Activated CD4-positive, alpha-beta memory T cell treated with anti-CD3 and anti-CD28 coated beads for 36 hours (primary cell): ENCODE results near the gene ARTN. TPM values are rescaled to one million over a fixed set of nuclear protein-coding genes. Genes with fewer than 3 reads are reported as not detected.

Source experiments
- CTCF ChIA-PET: fragments of 350-600 bp; sonication (Branson Sonifier 250); formaldehyde crosslinking; loops from one replicate; lab custom pipeline; 2021; ENCODE audit warnings: antibody characterized with exemption, inconsistent platforms; lab: Charles Lee
- POLR2A ChIA-PET: fragments of 350-600 bp; sonication (Branson Sonifier 250); formaldehyde crosslinking; loops from one replicate; lab custom pipeline; 2021; ENCODE audit warnings: antibody characterized with exemption; lab: Charles Lee
- DNase-seq: peaks from one replicate; pipeline ENCODE4 v3.0.0-alpha.2; 2020
- H3K27ac Mint-ChIP-seq: one replicate; pipeline ENCODE4 v1.8.0; 2021; ENCODE audit warnings: mixed read lengths
- H3K27me3 Mint-ChIP-seq: one replicate; pipeline ENCODE4 v1.8.0; 2021; ENCODE audit warnings: mixed read lengths
- H3K36me3 Mint-ChIP-seq: one replicate; pipeline ENCODE4 v1.8.0; 2021; ENCODE audit warnings: mixed read lengths
- H3K4me1 Mint-ChIP-seq: one replicate; pipeline ENCODE4 v1.8.0; 2021; ENCODE audit warnings: low read depth, mixed read lengths
- H3K4me3 Mint-ChIP-seq: one replicate; pipeline ENCODE4 v1.8.0; 2021; ENCODE audit warnings: mild to moderate bottlenecking, mixed read lengths
- H3K9me3 Mint-ChIP-seq: one replicate; pipeline ENCODE4 v1.8.0; 2021; ENCODE audit warnings: mixed read lengths
- intact Hi-C: fragments of 100-400 bp; cut with micrococcal nuclease; formaldehyde crosslinking; loops from one replicate; pipeline ENCODE4 v1.15.1; 2023
- total RNA-seq, 2 experiments: library from RNA; stranded (reverse); gene quantifications; one replicate each; pipeline ENCODE4 v1.2.3, GENCODE V29; 2021

The ARTN gene
- total RNA-seq, 2 experiments from 2014 or later: not detected

DNA sequence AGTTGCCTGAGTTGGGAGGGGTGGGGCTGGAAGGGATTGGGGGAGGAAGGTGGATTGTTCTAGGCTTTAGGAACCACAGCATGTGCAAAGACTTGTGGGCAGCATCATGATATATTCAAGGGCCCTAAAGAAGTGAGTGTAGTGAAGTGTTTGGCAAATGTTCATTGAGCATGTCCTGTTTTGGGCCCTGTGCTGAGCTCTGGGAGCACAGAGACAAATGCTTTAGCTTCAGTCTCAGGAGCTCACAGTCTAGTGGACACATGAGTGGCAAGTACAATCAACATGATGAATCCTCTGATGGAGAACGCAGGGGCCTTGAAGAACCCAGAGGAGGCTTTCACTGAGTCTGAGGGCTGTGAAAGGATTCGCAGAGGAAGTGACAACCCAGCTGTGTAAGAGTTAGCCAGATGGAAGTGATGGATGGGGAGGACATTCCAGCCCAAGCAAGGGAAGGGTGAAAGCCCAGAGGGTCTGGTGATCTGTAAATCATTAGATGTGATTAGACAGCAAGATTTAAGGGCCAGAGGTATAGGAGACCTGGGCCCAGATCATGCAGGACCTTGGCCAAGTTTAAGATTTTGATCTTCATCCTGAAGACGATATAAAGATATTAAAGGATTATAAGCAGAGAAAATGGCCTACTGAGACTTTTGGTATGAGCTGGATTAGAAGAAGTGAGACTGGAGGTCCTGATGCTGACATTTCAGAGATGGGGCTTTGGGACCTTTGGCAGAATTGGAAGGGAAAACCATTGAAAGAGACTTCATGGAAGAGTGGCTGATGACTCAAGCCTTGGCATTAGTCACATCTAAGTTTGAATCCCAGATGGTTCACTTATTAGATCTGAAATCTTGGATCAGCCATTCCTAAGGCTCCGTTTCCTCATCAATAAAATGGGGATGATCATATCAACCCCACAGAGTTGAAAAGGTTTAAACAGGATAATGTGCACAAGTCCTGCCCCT is 17.7 kb downstream of the ARTN start:
- intact Hi-C loops: no loop called here
- no peak for DNase-seq
- ChIA-PET CTCF (interaction anchor here (1.0 to 3.2 kb wide), 4 partner anchors 16 to 188 kb away, joined by 3 to 29 read pairs (median 15); partner anchors contain the start of gene ARTN), POLR2A (interaction anchor here (2.1 kb wide), 1 partner anchor 8 kb away, joined by 5 read pairs; no protein-coding TSS in a partner anchor)
- no peaks in the 10 kb centered on the region for H3K9me3 Mint-ChIP-seq
- H3K4me3 Mint-ChIP-seq: no peak overlapping the region
- H3K4me1 Mint-ChIP-seq: peaks cover 27% of the 10 kb centered on the region
- no peak overlapping the region for H3K27ac Mint-ChIP-seq
- H3K27me3 Mint-ChIP-seq: no peaks in the 10 kb centered on the region
- peaks cover 4% of the 10 kb centered on the region for H3K36me3 Mint-ChIP-seq

DNA sequence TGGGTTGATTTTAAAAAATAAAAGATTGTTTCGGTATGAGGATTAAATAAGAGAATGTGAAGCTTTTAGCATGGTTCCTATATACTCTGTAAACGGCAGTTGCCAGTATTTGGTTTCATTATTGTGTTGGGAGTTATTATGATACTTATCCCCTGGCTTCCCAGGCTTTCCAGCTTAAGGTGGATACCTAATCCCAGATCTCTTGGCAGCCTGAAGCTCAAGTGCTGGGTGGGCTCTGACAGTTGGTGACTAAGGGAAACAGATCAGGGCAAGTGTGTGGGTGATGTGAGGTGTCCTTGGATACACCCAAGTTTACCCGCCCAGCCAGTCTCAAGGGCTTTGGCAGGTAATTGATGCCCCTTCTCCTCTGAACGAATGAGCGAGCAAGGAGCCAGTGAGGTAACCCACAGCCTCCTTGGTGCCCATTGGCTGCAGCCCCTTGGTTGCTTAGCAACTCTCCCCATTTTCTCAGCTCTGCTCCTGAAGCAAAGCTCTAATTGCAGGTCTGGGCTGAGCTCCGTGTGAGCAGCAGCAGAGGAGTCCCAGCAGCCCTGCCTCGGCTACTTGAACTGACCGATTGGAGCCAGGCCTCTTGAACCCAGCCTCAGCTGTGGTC is 19.2 kb downstream of the ARTN start:
- H3K27ac Mint-ChIP-seq: no peak overlapping the region
- ChIA-PET CTCF (interaction anchor here (2.4 kb wide), 1 partner anchor 18 kb away, joined by 12 read pairs; no protein-coding TSS in a partner anchor), POLR2A (no interaction called here)
- H3K27me3 Mint-ChIP-seq: no peaks in the 10 kb centered on the region
- intact Hi-C loops: no loop called here
- no peak for DNase-seq
- peaks cover 20% of the 10 kb centered on the region for H3K4me1 Mint-ChIP-seq
- H3K36me3 Mint-ChIP-seq: peaks cover 3% of the 10 kb centered on the region
- H3K4me3 Mint-ChIP-seq: no peak overlapping the region
- no peaks in the 10 kb centered on the region for H3K9me3 Mint-ChIP-seq

DNA sequence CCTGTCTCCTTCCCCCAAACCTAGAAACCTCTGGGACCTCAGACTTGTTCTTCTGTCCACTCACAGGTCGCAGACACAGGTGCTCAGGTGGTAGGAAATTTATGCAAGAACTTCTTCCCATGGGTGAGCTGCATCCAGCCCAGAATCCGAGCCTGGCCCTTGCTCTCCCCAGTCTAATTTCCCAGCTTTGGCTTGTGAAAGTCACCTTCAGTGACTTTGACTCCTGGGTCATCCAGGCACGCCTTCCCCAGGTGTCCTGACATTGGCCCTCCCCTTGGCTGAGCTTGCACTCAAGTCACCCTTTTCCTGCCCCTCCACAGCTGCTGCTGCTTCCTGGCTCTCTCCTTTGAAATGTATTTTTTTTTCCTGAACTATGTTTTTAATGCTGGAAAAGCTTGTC is 19.8 kb downstream of the ARTN start:
- no peaks in the 10 kb centered on the region for H3K27me3 Mint-ChIP-seq
- H3K9me3 Mint-ChIP-seq: no peaks in the 10 kb centered on the region
- ChIA-PET CTCF (interaction anchor here (2.4 kb wide), 1 partner anchor 18 kb away, joined by 12 read pairs; no protein-coding TSS in a partner anchor), POLR2A (no interaction called here)
- no peak for DNase-seq
- peaks cover 3% of the 10 kb centered on the region for H3K36me3 Mint-ChIP-seq
- H3K27ac Mint-ChIP-seq: no peak overlapping the region
- no peak overlapping the region for H3K4me3 Mint-ChIP-seq
- intact Hi-C loops: no loop called here
- H3K4me1 Mint-ChIP-seq: peaks cover 15% of the 10 kb centered on the region

- no peak overlapping the region for H3K4me3 Mint-ChIP-seq
Observed at GRCh38 chr1:43954036-43954435, 20.4 kb downstream of the ARTN start.

DNA sequence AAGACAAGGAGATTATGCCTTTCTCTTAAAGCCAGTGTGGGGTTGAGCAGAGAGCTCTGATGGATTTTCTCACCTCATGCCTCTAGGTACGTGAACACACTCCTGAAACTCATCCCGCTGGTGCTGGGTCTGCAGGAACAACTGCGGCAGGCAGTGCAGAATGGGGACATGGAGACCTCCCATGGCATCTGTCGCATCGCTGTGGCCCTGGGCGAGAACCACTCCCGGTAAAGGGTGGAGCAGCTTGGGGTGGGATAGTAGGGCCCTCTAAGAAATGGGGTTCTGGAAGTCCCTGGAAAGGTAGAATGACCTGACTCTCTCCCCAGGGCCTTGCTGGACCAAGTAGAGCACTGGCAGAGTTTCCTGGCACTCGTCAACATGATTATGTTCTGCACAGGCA is 22.6 kb downstream of the ARTN start:
- no peaks in the 10 kb centered on the region for H3K27me3 Mint-ChIP-seq
- intact Hi-C loops: no loop called here
- peaks cover 2% of the 10 kb centered on the region for H3K4me1 Mint-ChIP-seq
- POLR2A ChIA-PET: no interaction called here
- H3K9me3 Mint-ChIP-seq: no peaks in the 10 kb centered on the region
- H3K36me3 Mint-ChIP-seq: peaks cover 2% of the 10 kb centered on the region
- H3K27ac Mint-ChIP-seq: no peak overlapping the region
- no peak overlapping the region for H3K4me3 Mint-ChIP-seq
- no peak for DNase-seq
- CTCF ChIA-PET: interaction anchor here (2.7 kb wide), 1 partner anchor 22 kb away, joined by 14 read pairs; the partner anchor contains the start of gene ARTN

More at GRCh38 chr1:43954036-43954435, 20.4 kb downstream of the ARTN start:
- DNase-seq: no peak
- Mint-ChIP-seq H3K36me3 (peaks cover 3% of the 10 kb centered on the region), H3K4me1 (peaks cover 9% of the 10 kb centered on the region), H3K27me3 (no peaks in the 10 kb centered on the region), H3K9me3 (no peaks in the 10 kb centered on the region), H3K27ac (no peak overlapping the region)
- intact Hi-C loops: no loop called here
- POLR2A ChIA-PET: no interaction called here
- CTCF ChIA-PET: no interaction called here

- no peak overlapping the region for H3K27ac Mint-ChIP-seq
- H3K4me1 Mint-ChIP-seq: no peaks in the 10 kb centered on the region
- H3K36me3 Mint-ChIP-seq: peaks cover 6% of the 10 kb centered on the region
- no peak overlapping the region for H3K4me3 Mint-ChIP-seq
- no peaks in the 10 kb centered on the region for H3K27me3 Mint-ChIP-seq
- POLR2A ChIA-PET: no interaction called here
- intact Hi-C loops: no loop called here
- no peaks in the 10 kb centered on the region for H3K9me3 Mint-ChIP-seq
- DNase-seq: no peak
- CTCF ChIA-PET: interaction anchor here (1.9 to 2.7 kb wide), 2 partner anchors 23 kb away, joined by 9 to 14 read pairs; partner anchors contain the start of gene ARTN
Observed at GRCh38 chr1:43957407-43958040, 23.9 kb downstream of the ARTN start.

DNA sequence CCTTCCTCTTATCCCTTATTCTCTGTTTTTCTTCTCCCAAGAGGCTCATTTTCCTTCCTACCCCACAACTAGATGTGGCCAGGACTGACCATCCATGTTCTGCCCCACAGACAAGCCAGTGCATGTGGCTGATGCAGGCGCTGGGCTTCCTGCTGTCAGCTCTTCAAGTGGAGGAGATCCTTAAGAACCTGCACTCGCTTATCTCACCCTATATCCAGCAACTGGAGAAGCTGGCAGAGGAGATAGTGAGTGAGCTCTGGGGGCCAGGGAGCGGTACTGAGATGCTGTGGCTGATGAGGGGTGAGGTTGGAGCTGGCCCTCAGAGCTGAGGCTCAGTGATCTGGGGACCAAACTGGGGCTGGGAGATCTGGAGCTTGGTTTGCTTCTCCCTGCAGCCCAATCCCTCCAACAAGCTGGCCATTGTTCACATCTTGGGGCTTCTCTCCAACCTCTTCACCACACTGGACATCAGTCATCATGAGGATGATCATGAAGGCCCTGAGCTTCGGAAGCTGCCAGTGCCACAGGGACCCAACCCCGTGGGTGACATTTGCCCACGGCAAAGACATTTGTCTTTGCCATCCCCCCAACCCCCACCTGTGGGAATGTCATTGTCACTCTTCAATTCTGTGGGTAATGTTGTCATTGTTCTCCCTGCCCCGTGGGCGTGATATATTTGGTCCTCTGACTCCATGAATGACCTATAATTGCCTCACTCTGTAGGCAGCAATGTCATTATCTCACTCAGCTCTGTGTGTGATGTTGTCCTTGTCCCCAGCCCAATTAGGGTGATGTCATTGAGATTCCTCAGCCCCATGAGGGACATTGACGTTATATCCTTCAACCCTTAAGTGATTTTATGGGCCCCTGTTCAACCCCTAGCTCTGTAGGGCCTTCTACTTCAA is 25.0 kb downstream of the ARTN start:
- ChIA-PET CTCF (interaction anchor here (1.9 kb wide), 1 partner anchor 24 kb away, joined by 9 read pairs; no protein-coding TSS in a partner anchor), POLR2A (interaction anchor here (1.8 kb wide), 1 partner anchor 8 kb away, joined by 5 read pairs; no protein-coding TSS in a partner anchor)
- H3K27ac Mint-ChIP-seq: no peak overlapping the region
- DNase-seq: no peak
- intact Hi-C loops: no loop called here
- no peak overlapping the region for H3K4me3 Mint-ChIP-seq
- H3K36me3 Mint-ChIP-seq: peaks cover 6% of the 10 kb centered on the region
- H3K9me3 Mint-ChIP-seq: no peaks in the 10 kb centered on the region
- H3K27me3 Mint-ChIP-seq: no peaks in the 10 kb centered on the region
- no peaks in the 10 kb centered on the region for H3K4me1 Mint-ChIP-seq

- no peaks in the 10 kb centered on the region for H3K27me3 Mint-ChIP-seq
Observed at GRCh38 chr1:43960798-43961197, 27.2 kb downstream of the ARTN start.

GRCh38 chr1:43961692-43962091 is 28.1 kb downstream of the ARTN start:
- no peaks in the 10 kb centered on the region for H3K4me1 Mint-ChIP-seq
- intact Hi-C loops: no loop called here
- peaks cover 8% of the 10 kb centered on the region for H3K36me3 Mint-ChIP-seq
- no peak for DNase-seq
- H3K9me3 Mint-ChIP-seq: no peaks in the 10 kb centered on the region
- no peak overlapping the region for H3K27ac Mint-ChIP-seq
- ChIA-PET CTCF (no interaction called here), POLR2A (no interaction called here)
- H3K4me3 Mint-ChIP-seq: no peak overlapping the region
- H3K27me3 Mint-ChIP-seq: no peaks in the 10 kb centered on the region

More at GRCh38 chr1:43960798-43961197, 27.2 kb downstream of the ARTN start:
- H3K27ac Mint-ChIP-seq: no peak overlapping the region
- no peaks in the 10 kb centered on the region for H3K4me1 Mint-ChIP-seq
- no peak for DNase-seq
- ChIA-PET POLR2A (no interaction called here), CTCF (no interaction called here)
- no peak overlapping the region for H3K4me3 Mint-ChIP-seq
- H3K36me3 Mint-ChIP-seq: peaks cover 6% of the 10 kb centered on the region
- H3K9me3 Mint-ChIP-seq: no peaks in the 10 kb centered on the region
- intact Hi-C loops: no loop called here

DNA sequence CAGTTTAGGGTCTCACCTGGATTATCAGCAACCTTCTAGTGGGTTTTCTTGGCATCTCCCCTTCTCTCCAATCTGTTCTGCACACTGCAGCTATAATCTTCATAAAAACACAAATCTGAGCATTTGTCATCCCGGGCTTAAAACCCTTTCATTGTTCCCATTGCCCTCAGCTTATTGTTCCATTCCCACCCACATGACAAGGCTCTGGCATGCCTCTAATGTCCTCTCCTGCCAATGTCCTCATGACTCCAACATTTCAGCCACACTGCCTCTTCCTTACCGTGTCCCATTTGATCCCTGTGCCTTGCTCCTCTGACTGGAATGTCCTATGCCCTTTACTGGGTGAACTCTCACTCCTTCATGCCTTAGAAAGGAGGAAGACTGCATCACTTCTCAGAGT is 28.7 kb downstream of the ARTN start:
- Mint-ChIP-seq H3K27ac (no peak overlapping the region), H3K4me3 (no peak overlapping the region), H3K9me3 (no peaks in the 10 kb centered on the region), H3K4me1 (no peaks in the 10 kb centered on the region), H3K36me3 (peaks cover 9% of the 10 kb centered on the region), H3K27me3 (no peaks in the 10 kb centered on the region)
- POLR2A ChIA-PET: no interaction called here
- CTCF ChIA-PET: no interaction called here
- DNase-seq: no peak
- intact Hi-C loops: no loop called here

DNA sequence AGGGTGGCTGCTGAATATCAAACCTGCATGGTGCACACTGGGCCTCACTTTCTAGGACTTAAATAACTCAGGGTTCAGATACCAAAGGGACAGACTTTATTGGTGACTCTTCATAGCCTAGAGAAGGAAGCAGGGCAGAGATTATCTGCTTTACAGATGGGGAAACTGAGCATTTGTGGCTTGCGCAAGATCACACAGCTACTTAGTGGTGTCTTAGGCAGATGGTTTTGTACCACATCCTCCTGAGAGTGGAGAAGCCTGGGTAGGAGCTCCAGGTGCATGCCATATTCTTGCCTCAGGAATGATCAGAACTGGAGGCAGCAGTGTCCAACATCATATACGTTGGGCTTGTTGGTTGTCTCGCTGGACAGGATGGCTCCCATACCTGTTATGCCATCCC is 29.4 kb downstream of the ARTN start:
- H3K9me3 Mint-ChIP-seq: no peaks in the 10 kb centered on the region
- peaks cover 9% of the 10 kb centered on the region for H3K36me3 Mint-ChIP-seq
- no peak for DNase-seq
- H3K4me3 Mint-ChIP-seq: no peak overlapping the region
- H3K27ac Mint-ChIP-seq: no peak overlapping the region
- intact Hi-C loops: no loop called here
- H3K27me3 Mint-ChIP-seq: no peaks in the 10 kb centered on the region
- CTCF ChIA-PET: interaction anchor here (1.5 kb wide), 1 partner anchor 28 kb away, joined by 4 read pairs; no protein-coding TSS in a partner anchor
- no peaks in the 10 kb centered on the region for H3K4me1 Mint-ChIP-seq
- POLR2A ChIA-PET: no interaction called here
